ENCODE measurements around the gene INS. TPM values are rescaled to one million over a fixed set of nuclear protein-coding genes. Genes with fewer than 3 reads are reported as not detected.

INS gene
- total and polyA plus RNA-seq, 2 of the 4 experiments (the other 2 are of a cell fraction), result not detected

DNA sequence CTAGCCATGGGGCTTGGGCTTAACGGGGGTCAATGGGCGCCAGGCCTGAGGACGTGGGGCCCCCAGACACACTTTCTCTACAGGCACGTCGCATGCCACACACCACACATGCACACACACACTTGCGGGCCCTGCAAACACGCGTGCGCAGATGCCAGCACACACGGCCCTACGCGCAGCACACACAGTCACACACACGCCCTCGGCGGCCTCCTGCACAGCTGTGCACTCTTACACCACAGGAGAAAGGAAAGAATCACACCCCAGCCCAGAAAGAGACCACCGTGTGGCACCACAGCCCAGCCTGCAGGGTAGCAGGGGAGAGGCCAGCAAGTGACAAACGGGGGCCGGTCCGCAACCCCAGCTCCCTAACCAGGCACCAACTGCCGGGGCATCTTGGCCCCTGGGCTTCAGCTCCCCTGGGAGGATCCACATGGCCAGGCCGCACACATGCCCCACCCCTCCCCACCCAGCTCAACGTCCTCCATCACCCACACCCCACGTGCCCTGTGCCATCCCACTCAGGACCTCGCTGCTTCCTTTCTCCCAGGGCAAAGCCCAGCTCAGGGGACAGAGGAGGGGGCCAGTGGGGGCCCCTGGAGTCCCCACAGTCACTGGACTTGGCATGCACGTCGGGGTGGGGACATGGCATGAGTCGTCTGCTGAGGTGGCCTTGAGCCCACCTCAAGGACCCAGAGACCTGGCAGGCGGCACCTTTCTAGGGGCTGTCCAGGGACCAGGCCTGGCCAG, 36.9 kb upstream of the INS start:
- Histone ChIP-seq H4K5ac (ENCODE audit: low read depth, low read length) (no peak overlapping the region), H3K9ac (ENCODE audit: low read depth, low read length) (no peak overlapping the region), H3K9me1 (ENCODE audit: insufficient read depth, low read length) (no peaks in the 10 kb centered on the region), H2BK15ac (ENCODE audit: low read depth, low read length) (no peak overlapping the region), H2AK9ac (replicated peaks; ENCODE audit: low read depth, low read length, poor library complexity) (no peak overlapping the region), H3K4me3 (ENCODE audit: insufficient read depth, low read depth, low read length) (no peak overlapping the region), H2AFZ (replicated peaks; ENCODE audit: low read length, poor library complexity) (no peak overlapping the region), H4K20me1 (ENCODE audit: insufficient read depth, low read length) (no peaks in the 10 kb centered on the region), H2AK5ac (ENCODE audit: low read depth, low read length) (no peak overlapping the region), H3K9me3 (ENCODE audit: control insufficient read depth, insufficient read depth, low read length) (no peaks in the 10 kb centered on the region), H4K91ac (ENCODE audit: insufficient read depth, low read depth, low read length) (no peak overlapping the region), H3K4me1 (ENCODE audit: control insufficient read depth, insufficient read depth, low read length) (no peaks in the 10 kb centered on the region), H3K4ac (ENCODE audit: low read depth, low read length) (no peak overlapping the region), H2BK5ac (ENCODE audit: low read depth, low read length, poor library complexity, severe bottlenecking) (no peak overlapping the region), H3K23ac (ENCODE audit: low read depth, low read length) (no peak overlapping the region), H3K56ac (ENCODE audit: extremely low read depth, insufficient read depth, low read length) (no peak overlapping the region), H3K18ac (ENCODE audit: low read depth, low read length) (no peak overlapping the region), H3K4me2 (ENCODE audit: low read depth, low read length) (no peak overlapping the region), H4K8ac (ENCODE audit: low read depth in 2 of 2, low read length in 2 of 2) (no peak overlapping the region), H2BK20ac (ENCODE audit: low read depth, low read length) (no peak overlapping the region), H3K27ac (ENCODE audit: insufficient read depth, low read length) (no peak overlapping the region), H2BK120ac (ENCODE audit: low read depth, low read length) (no peak overlapping the region), H3K27me3 (ENCODE audit: control insufficient read depth, insufficient read depth, low read length) (peaks cover 17% of the 10 kb centered on the region; the same call in 1 of the 2 replicates), H3K36me3 (ENCODE audit: control insufficient read depth, insufficient read depth, low read length) (no peaks in the 10 kb centered on the region), H3K79me1 (ENCODE audit: low read depth in 1 of 2, low read length in 2 of 2) (no peaks in the 10 kb centered on the region), H3K14ac (replicated peaks; ENCODE audit: low read depth, low read length) (no peak overlapping the region)
- ChIA-PET CTCF (no interaction called here), POLR2A (ENCODE audit: unreplicated experiment) (no interaction called here)
- ATAC-seq (ENCODE audit: low read depth), result no peak
- DNase-seq, result no peak
- no TSS peak for BruUV-seq (replicated peaks)
- intact Hi-C loops (cut with micrococcal nuclease), result loop anchor here (1.0 to 10.0 kb wide), 4 partner anchors 107 to 697 kb away; no protein-coding TSS in a partner anchor
- dilution Hi-C loops (cut with HindIII; ENCODE audit: low sequenced_read_pairs, unreplicated experiment), result no loop called here
- in situ Hi-C loops (cut with MboI; ENCODE audit: low sequenced_read_pairs), result loop anchor here (25.0 kb wide), 1 partner anchor 689 kb away; the partner anchor contains the start of gene CDKN1C
- 79% methylated on average over 14 of the region's 28 CpGs; no CpG with 5 or more reads in 1 of the 2 experiments for WGBS, 2 experiments (ENCODE audit: extremely low coverage in 2 of 2, insufficient read length in 1 of 2)
- TF ChIP-seq, protein P1, sequence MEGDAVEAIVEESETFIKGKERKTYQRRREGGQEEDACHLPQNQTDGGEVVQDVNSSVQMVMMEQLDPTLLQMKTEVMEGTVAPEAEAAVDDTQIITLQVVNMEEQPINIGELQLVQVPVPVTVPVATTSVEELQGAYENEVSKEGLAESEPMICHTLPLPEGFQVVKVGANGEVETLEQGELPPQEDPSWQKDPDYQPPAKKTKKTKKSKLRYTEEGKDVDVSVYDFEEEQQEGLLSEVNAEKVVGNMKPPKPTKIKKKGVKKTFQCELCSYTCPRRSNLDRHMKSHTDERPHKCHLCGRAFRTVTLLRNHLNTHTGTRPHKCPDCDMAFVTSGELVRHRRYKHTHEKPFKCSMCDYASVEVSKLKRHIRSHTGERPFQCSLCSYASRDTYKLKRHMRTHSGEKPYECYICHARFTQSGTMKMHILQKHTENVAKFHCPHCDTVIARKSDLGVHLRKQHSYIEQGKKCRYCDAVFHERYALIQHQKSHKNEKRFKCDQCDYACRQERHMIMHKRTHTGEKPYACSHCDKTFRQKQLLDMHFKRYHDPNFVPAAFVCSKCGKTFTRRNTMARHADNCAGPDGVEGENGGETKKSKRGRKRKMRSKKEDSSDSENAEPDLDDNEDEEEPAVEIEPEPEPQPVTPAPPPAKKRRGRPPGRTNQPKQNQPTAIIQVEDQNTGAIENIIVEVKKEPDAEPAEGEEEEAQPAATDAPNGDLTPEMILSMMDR (conservative IDR thresholded peaks at IDR 0.05; ENCODE audit: low read depth, low read length), result no peak
- TF ChIP-seq RFX5 (IDR thresholded peaks at IDR 0.05; ENCODE audit: low read depth, low read length), result no peak
- TF ChIP-seq CHD1 (IDR thresholded peaks at IDR 0.05; ENCODE audit: low read depth, low read length), result no peak
- TF ChIP-seq RCOR1 (IDR thresholded peaks at IDR 0.05; ENCODE audit: insufficient replicate concordance, low read length), result no peak
- no peak for TF ChIP-seq CEBPB (IDR thresholded peaks at IDR 0.05; ENCODE audit: low read depth, low read length)
- TF ChIP-seq MAFK (IDR thresholded peaks at IDR 0.05; ENCODE audit: low read depth, low read length), result no peak
- no peak for TF ChIP-seq MXI1 (IDR thresholded peaks at IDR 0.05; ENCODE audit: borderline replicate concordance, low read depth, low read length)
- TF ChIP-seq MAZ (IDR thresholded peaks at IDR 0.05; ENCODE audit: borderline replicate concordance, low read depth, low read length), result no peak
- TF ChIP-seq FOS (IDR thresholded peaks at IDR 0.05; ENCODE audit: low read depth, low read length), result no peak
- TF ChIP-seq USF2 (IDR thresholded peaks at IDR 0.05; ENCODE audit: low read depth, low read length), result no peak
- TF ChIP-seq, protein P2, sequence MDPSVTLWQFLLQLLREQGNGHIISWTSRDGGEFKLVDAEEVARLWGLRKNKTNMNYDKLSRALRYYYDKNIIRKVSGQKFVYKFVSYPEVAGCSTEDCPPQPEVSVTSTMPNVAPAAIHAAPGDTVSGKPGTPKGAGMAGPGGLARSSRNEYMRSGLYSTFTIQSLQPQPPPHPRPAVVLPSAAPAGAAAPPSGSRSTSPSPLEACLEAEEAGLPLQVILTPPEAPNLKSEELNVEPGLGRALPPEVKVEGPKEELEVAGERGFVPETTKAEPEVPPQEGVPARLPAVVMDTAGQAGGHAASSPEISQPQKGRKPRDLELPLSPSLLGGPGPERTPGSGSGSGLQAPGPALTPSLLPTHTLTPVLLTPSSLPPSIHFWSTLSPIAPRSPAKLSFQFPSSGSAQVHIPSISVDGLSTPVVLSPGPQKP (IDR thresholded peaks at IDR 0.05; ENCODE audit: borderline replicate concordance, low read depth, low read length), result no peak
- TF ChIP-seq POLR2A (IDR thresholded peaks at IDR 0.05; ENCODE audit: low read depth, low read length), result no peak
- TF ChIP-seq SMC3 (IDR thresholded peaks at IDR 0.05; ENCODE audit: low read depth, low read length), result no peak
- no peak for TF ChIP-seq BHLHE40 (IDR thresholded peaks at IDR 0.05; ENCODE audit: low read depth, low read length)
- TF ChIP-seq RAD21 (IDR thresholded peaks at IDR 0.05; ENCODE audit: low read length), result no peak

All from IMR-90 (cell line).